Stimulated activated CD4-positive, alpha-beta T cell treated with anti-CD3 and anti-CD28 coated beads, Interleukin-4, amount 100 ng/mL, for 48 hours (primary cell): ENCODE measurements around the gene IFIT1.
"Not testable (repeated sequence)": the region's sequence is repeated elsewhere in the genome, so short reads cannot be mapped to it uniquely, and the experiment has no call there.

Experiments
- DNase-seq, 2 donors: peaks; one replicate each; pipeline ENCODE4 v3.0.0-alpha.2; 2020; ENCODE audit warnings: low read depth in 2 of 2

Gene IFIT1, protein sequence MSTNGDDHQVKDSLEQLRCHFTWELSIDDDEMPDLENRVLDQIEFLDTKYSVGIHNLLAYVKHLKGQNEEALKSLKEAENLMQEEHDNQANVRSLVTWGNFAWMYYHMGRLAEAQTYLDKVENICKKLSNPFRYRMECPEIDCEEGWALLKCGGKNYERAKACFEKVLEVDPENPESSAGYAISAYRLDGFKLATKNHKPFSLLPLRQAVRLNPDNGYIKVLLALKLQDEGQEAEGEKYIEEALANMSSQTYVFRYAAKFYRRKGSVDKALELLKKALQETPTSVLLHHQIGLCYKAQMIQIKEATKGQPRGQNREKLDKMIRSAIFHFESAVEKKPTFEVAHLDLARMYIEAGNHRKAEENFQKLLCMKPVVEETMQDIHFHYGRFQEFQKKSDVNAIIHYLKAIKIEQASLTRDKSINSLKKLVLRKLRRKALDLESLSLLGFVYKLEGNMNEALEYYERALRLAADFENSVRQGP

DNA sequence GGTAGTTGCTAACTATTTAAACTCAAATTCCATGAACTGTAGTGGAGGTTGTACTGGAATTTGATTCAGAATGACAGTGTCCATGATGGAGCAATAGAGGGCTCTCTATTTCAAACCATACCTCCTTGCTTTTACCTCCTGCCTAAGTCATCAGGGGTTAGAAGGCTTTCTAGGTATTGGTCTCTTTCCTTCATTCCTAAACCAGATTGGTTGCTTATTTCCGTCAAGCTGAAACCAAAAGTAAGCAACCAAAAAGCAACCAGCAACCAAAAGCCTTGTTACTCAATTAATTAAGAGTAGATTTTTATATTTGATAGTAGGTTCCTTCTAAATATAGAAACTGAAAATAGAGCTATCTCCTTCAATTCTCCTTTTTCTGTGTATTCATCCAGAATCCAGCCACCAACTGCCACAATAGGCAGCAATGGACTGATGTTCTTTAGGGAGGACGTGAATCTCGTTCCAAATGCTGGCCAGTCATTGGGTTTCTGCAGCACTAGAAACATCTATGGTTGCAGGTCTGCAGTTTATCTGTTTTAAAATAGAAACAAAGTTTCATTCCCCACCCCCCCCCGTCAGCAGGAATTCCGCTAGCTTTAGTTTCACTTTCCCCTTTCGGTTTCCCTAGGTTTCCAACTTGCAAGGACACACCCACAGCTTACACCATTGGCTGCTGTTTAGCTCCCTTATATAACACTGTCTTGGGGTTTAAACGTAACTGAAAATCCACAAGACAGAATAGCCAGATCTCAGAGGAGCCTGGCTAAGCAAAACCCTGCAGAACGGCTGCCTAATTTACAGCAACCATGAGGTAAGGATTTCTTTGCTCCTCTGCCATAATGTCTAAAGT, at the start of gene IFIT1:
IFIT1 (plus strand) TSS at position 717 of the 850 bp plus-strand sequence; CDS start at position 807, 90 bp downstream.
- DNase-seq: no peak

GRCh38 chr10:89343089-89343767, 49.2 kb upstream of the IFIT1 start:
- DNase-seq: no peak

DNA sequence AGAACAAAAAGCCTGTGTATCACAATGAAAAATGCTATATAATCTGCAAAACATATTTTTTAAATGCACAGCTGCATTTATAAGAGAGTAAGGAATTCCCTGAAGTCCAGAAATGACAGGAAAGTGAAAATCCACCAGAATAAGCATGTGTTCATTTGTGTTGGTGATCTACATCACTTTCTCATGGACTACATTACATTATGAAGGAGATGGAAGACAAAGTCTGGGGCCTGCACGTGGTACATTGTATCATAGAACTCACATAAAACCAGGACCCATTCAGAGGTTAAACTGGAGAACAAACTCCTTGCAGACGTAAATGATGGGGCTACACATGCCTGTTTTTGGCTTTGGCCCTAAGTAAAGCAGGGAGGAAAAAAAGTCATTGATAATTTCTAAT, 48.3 kb upstream of the IFIT1 start:
- no peak for DNase-seq

GRCh38 chr10:89345367-89346000, 46.9 kb upstream of the IFIT1 start:
- no peak for DNase-seq

DNA sequence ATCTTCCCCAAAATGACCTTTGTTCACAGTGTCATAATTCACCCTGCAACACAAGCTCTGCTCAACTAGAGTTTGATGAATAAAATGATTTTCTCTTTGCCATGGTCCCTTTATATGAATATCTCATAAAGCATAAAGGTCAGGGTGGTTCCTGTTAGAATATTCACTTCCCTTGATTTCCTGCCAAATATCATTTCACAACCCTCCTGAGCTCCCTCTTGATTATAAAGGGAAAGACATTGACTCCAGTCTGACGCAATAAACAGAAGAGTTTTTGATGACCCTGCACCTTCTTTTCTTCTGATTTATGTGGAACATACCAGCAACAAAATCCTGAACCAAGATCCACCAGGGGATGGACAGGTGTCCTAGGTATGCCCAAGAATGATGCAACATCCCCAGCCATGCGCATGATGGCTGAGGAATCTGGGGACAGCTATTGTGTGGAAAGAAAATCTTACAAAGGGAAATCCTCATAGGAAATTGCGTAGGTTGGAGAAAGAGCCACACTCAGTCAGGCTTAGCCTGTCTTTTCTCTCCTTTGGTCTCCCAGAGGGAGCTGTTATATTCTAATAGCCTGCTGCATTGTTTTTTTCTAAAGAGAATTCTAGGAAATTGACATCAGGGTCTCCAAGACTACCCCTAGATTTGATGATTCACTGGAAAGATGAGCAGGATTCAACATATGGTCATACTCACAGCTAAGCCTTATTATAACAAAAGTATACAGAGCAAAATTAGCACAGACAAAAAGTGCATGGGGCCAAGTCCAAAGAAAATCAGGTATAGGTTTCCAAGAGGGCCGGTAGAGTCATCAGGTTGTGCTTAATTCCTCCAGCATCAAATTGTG, 45.8 kb upstream of the IFIT1 start:
- no peak for DNase-seq

- DNase-seq: no peak
Measured at GRCh38 chr10:89347701-89348457, 44.5 kb upstream of the IFIT1 start.

- DNase-seq: no peak
Measured at GRCh38 chr10:89348481-89348880, 43.9 kb upstream of the IFIT1 start.

- no peak for DNase-seq
Measured at GRCh38 chr10:89348975-89349374, 43.4 kb upstream of the IFIT1 start.

DNA sequence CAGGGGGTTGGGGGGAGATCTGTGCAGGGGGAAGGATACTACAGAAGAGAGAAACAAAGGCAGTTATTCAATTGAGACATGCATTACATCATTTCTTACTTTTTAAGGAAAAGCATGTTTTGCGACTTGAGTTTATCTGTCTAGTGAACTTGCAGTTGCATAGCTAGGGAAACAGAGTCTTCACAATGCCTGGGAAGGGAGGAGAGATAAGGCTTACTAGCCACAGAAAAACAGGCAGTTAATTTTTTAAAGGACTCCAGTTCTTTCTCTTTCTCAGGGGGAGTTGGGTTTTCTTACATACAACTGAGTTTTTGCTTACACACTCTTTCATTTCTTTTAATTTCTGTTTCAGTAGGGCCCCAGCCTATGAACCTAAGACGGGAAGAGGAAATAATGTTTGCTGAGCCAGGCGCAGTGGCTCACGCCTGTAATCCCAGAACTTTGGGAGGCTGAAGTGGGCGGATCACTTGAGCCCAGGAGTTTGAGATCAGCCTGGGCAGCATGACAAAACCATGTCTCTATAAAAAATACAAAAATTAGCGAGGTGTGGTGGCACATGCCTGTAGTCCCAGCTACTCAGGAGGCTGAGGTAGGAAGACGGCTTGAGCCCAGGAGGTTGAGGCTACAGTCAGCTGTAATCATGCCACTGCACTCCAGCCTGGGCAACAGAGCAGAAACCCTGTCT, 41.6 kb upstream of the IFIT1 start:
- not testable (repeated sequence) for DNase-seq

DNA sequence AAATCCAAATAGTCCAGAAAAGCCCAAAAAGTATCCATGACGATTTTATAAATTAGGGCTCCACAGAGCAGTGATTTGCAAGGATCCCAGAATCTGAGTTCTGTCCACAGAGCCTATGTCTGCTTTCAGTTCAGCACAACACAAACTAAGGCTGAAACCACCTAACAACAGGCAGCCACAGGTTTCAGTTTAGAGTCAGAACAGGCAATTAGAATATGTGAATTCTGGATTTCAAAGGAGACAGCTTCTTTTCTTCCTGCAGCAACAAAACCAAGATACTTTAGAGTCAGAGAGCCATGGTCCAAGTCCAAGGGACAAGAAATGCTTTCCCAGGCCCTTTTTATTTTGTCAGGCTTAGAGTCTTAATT, 41.0 kb upstream of the IFIT1 start:
- no peak for DNase-seq

DNA sequence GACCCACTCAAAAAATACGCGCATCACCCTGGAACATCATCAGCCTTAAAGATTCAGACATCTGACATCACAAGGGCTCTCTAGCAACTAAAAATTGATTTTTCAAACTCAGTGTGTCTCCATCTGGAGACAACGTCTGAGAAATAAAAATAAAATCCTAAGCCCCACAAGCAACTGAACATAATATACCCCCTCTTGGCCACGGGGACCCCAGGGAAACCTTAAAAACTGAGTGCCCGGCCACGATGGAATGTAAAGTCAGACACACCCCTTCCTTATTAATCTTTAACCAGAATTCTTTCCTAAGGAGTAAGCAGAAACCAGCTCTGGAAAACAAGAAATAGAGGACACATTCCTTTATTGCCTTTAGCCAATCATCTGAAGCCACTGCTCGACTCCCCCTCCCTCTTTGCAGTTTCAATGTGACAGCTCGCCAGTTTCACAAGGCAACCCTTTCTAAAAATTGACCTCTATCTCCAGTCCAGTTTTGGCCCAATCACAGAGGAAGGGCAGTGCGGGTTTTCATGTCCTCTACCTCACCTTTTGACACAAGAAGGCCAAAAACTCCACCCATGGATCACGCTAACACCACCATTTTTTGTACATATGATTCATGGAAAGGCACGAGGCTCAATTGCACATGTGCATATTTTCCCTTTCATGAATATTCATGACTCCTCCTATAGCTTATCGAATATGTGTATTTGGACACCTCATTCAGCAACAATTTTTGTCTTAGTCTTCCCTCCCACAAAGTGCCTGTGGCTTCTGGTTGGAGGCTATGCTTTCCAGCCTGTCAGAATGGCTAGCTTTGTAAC, 40.4 kb upstream of the IFIT1 start:
- DNase-seq: no peak

GRCh38 chr10:89352802-89353201, 39.6 kb upstream of the IFIT1 start:
- DNase-seq: no peak

DNA sequence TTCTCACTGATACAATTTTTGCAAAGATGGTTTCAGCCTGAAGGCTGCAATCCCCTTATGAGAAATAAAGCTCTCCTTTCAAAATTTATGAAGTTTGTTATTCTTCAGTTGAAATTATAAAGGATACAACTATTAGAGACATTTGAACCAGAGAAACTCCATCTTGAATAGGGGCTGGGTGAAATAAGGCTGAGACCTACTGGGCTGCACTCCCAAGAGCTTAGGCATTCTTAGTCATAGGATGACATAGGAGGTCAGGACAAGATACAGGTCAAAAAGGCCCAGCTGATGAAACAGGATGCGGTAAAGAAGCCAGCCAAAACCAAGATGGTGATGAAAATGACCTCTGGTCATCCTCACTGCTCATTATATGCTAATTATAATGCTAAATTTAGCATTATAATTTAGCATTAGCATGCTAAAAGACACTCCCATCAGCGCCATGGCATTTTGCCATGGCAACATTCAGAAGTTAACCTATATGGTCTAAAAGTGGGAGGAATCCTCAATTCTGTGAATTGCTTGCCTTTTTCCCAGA, 37.0 kb upstream of the IFIT1 start:
- DNase-seq: no peak

GRCh38 chr10:89357096-89357495, 35.3 kb upstream of the IFIT1 start:
- DNase-seq: no peak

GRCh38 chr10:89357975-89358374, 34.4 kb upstream of the IFIT1 start:
- DNase-seq: no peak

GRCh38 chr10:89360157-89360556, 32.3 kb upstream of the IFIT1 start:
- no peak for DNase-seq

- DNase-seq: no peak
Measured at GRCh38 chr10:89362929-89363328, 29.5 kb upstream of the IFIT1 start.

DNA sequence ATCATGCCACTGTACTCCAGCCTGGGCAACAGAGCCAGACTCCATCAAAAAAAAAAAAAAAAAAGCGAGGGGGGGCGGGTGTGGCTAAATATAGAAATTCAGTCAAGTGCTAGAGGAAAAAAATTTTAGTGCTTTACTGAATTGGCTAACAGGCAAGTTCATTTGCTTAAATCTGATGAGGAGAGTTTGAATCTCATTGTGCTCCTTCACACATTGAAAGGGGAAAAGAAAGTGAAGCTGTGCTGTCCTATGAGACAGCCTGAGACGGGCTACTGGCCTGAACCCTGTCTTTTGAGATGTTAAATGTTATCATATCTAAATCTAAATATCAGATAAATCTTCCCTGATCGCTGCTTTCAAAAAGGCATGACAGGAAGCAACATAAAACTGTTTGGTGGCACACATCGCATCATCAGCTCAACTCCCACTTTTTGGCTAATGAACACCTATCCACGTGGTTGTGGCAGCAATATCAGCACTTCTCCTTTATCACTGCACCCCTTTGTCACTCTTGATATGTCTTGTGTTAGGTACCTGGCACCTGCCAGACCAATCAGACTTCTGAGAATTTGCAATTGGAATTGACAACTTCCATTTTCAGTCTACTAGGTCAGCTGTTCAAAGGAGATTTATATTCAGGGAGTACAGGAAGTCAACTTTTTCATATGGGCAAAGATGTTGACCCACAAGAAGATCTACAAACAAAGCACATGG, 28.5 kb upstream of the IFIT1 start:
- no peak for DNase-seq
